Measurements from ENCODE around the gene SYT12. TPM values are rescaled to one million over a fixed set of nuclear protein-coding genes. Genes with fewer than 3 reads are reported as not detected.

The SYT12 gene
- total and polyA plus RNA-seq, 2 of the 13 experiments (the other 11 are each of a cell fraction or from before 2014, with no cell fraction given) = 0.01 to 0.02 TPM

DNA sequence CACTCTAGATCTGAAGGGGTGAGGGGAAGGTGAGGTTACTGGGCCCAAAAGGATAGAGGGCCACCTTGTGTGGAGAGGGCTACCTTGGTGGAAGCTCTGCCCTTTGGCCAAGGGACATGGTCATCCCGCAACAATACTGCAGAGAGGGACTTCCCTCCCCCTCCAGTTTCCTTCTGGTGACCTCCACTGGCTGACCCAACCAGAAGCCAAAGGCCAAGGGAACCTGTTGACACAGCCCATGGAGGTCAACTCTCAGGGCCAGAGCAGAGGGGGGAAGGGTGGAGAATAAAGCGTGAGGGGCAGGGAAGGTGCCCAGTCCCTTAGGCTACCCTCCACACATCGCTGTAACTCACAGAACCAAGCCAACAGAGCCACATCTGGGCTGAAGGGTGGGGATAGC is 18.7 kb downstream of the SYT12 start (continued):
- TF ChIP-seq, protein P1, sequence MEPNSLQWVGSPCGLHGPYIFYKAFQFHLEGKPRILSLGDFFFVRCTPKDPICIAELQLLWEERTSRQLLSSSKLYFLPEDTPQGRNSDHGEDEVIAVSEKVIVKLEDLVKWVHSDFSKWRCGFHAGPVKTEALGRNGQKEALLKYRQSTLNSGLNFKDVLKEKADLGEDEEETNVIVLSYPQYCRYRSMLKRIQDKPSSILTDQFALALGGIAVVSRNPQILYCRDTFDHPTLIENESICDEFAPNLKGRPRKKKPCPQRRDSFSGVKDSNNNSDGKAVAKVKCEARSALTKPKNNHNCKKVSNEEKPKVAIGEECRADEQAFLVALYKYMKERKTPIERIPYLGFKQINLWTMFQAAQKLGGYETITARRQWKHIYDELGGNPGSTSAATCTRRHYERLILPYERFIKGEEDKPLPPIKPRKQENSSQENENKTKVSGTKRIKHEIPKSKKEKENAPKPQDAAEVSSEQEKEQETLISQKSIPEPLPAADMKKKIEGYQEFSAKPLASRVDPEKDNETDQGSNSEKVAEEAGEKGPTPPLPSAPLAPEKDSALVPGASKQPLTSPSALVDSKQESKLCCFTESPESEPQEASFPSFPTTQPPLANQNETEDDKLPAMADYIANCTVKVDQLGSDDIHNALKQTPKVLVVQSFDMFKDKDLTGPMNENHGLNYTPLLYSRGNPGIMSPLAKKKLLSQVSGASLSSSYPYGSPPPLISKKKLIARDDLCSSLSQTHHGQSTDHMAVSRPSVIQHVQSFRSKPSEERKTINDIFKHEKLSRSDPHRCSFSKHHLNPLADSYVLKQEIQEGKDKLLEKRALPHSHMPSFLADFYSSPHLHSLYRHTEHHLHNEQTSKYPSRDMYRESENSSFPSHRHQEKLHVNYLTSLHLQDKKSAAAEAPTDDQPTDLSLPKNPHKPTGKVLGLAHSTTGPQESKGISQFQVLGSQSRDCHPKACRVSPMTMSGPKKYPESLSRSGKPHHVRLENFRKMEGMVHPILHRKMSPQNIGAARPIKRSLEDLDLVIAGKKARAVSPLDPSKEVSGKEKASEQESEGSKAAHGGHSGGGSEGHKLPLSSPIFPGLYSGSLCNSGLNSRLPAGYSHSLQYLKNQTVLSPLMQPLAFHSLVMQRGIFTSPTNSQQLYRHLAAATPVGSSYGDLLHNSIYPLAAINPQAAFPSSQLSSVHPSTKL (CRISPR knock-in tag; IDR thresholded peaks at IDR 0.05) = peak; percentile 78
- no peak for TF ChIP-seq KLF6 (CRISPR knock-in tag; IDR thresholded peaks at IDR 0.05)
- no peak for TF ChIP-seq ZNF749 (CRISPR knock-in tag; IDR thresholded peaks at IDR 0.05; ENCODE audit: borderline replicate concordance)
- TF ChIP-seq HNRNPL (IDR thresholded peaks at IDR 0.05; ENCODE audit: low read depth, low read length) = no peak
- no peak for TF ChIP-seq SETDB1 (CRISPR knock-in tag; IDR thresholded peaks at IDR 0.05; ENCODE audit: borderline replicate concordance)
- TF ChIP-seq RFX5 (IDR thresholded peaks at IDR 0.05; ENCODE audit: low read depth, low read length) = no peak
- no peak for TF ChIP-seq ZBTB21 (CRISPR knock-in tag; IDR thresholded peaks at IDR 0.05)
- TF ChIP-seq ZC3H13 (CRISPR knock-in tag; IDR thresholded peaks at IDR 0.05) = no peak
- peak; percentile 52; the same call in 1 of the 2 replicates for TF ChIP-seq HMG20A (CRISPR knock-in tag; IDR thresholded peaks at IDR 0.05; ENCODE audit: borderline replicate concordance)
- no peak for TF ChIP-seq ZNF326 (CRISPR knock-in tag; IDR thresholded peaks at IDR 0.05; ENCODE audit: borderline replicate concordance)
- TF ChIP-seq CENPT (CRISPR knock-in tag; IDR thresholded peaks at IDR 0.05; ENCODE audit: low read depth) = no peak
- TF ChIP-seq ZBTB7B (CRISPR knock-in tag; IDR thresholded peaks at IDR 0.05) = peak; percentile 55; the same call in 1 of the 2 replicates
- peak; percentile 69; the same call in 1 of the 2 replicates for TF ChIP-seq IRF2 (CRISPR knock-in tag; IDR thresholded peaks at IDR 0.05)
- no peak for TF ChIP-seq ZFP90 (CRISPR knock-in tag; IDR thresholded peaks at IDR 0.05; ENCODE audit: borderline replicate concordance)
- no peak for TF ChIP-seq RFX1 (IDR thresholded peaks at IDR 0.05)
- TF ChIP-seq SSRP1 (CRISPR knock-in tag; IDR thresholded peaks at IDR 0.05) = no peak
- TF ChIP-seq RBAK (CRISPR knock-in tag; IDR thresholded peaks at IDR 0.05) = no peak
- no peak for TF ChIP-seq HOXA7 (CRISPR knock-in tag; IDR thresholded peaks at IDR 0.05)
- TF ChIP-seq ZNF253 (CRISPR knock-in tag; IDR thresholded peaks at IDR 0.05; ENCODE audit: borderline replicate concordance) = no peak
- TF ChIP-seq ZNF20 (CRISPR knock-in tag; IDR thresholded peaks at IDR 0.05) = no peak
- TF ChIP-seq ELF3 (CRISPR knock-in tag; IDR thresholded peaks at IDR 0.05) = no peak
- TF ChIP-seq ZNF878 (CRISPR knock-in tag; IDR thresholded peaks at IDR 0.05) = no peak
- no peak for TF ChIP-seq DDIT3 (CRISPR knock-in tag; IDR thresholded peaks at IDR 0.05)
- TF ChIP-seq, protein P2, sequence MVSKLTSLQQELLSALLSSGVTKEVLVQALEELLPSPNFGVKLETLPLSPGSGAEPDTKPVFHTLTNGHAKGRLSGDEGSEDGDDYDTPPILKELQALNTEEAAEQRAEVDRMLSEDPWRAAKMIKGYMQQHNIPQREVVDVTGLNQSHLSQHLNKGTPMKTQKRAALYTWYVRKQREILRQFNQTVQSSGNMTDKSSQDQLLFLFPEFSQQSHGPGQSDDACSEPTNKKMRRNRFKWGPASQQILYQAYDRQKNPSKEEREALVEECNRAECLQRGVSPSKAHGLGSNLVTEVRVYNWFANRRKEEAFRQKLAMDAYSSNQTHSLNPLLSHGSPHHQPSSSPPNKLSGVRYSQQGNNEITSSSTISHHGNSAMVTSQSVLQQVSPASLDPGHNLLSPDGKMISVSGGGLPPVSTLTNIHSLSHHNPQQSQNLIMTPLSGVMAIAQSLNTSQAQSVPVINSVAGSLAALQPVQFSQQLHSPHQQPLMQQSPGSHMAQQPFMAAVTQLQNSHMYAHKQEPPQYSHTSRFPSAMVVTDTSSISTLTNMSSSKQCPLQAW (CRISPR knock-in tag; IDR thresholded peaks at IDR 0.05) = peak; percentile 78
- TF ChIP-seq ZBTB3 (CRISPR knock-in tag; IDR thresholded peaks at IDR 0.05; ENCODE audit: borderline replicate concordance, low read depth) = no peak
- TF ChIP-seq ZNF607 (CRISPR knock-in tag; IDR thresholded peaks at IDR 0.05; ENCODE audit: borderline replicate concordance) = no peak
- no peak for TF ChIP-seq HNRNPUL1 (IDR thresholded peaks at IDR 0.05; ENCODE audit: low read depth, low read length)
- no peak for TF ChIP-seq ZNF850 (CRISPR knock-in tag; conservative IDR thresholded peaks at IDR 0.05)
- TF ChIP-seq ZNF780A (CRISPR knock-in tag; IDR thresholded peaks at IDR 0.05) = no peak

Measured in HepG2 (cell line).